ENCODE data around the gene SRRM3. TPM values are rescaled to one million over a fixed set of nuclear protein-coding genes. Genes with fewer than 3 reads are reported as not detected.

SRRM3 gene
- total RNA-seq, 1 donor: 0.36 TPM

- Histone ChIP-seq H3K4me3 (ENCODE audit: insufficient read depth, low read length) (no peak overlapping the region), H3K27ac (ENCODE audit: low read depth, low read length) (no peak overlapping the region), H3K4me1 (ENCODE audit: insufficient read depth, low read length) (peaks cover 22% of the 10 kb centered on the region), H3K36me3 (ENCODE audit: insufficient read depth, low read length) (peaks cover 79% of the 10 kb centered on the region), H3K4me2 (ENCODE audit: insufficient read depth, low read length) (no peak overlapping the region), H3K27me3 (ENCODE audit: insufficient read depth, low read length) (no peaks in the 10 kb centered on the region), H3K79me2 (ENCODE audit: insufficient read depth, low read length) (peaks cover 100% of the 10 kb centered on the region), H2AFZ (ENCODE audit: low read length) (no peak overlapping the region), H3K9me3 (ENCODE audit: low read depth, low read length) (no peaks in the 10 kb centered on the region), H4K20me1 (ENCODE audit: insufficient read depth, low read length) (peaks cover 85% of the 10 kb centered on the region)
- no peak for DNase-seq (ENCODE audit: insufficient read length, low spot score, missing footprints)
- no peak for TF ChIP-seq CTCF (IDR thresholded peaks at IDR 0.05; ENCODE audit: extremely low read depth, low read depth, low read length)
Observed at GRCh38 chr7:76329479-76329878, 127.8 kb downstream of the SRRM3 start.

- H4K20me1 ChIP-seq (ENCODE audit: insufficient read depth, low read length): peaks cover 85% of the 10 kb centered on the region
Observed at GRCh38 chr7:76330261-76330660, 128.6 kb downstream of the SRRM3 start.

GRCh38 chr7:76330673-76331072, 129.0 kb downstream of the SRRM3 start:
- H4K20me1 ChIP-seq (ENCODE audit: insufficient read depth, low read length): peaks cover 86% of the 10 kb centered on the region
- H2AFZ ChIP-seq (ENCODE audit: low read length): no peak overlapping the region
- H3K79me2 ChIP-seq (ENCODE audit: insufficient read depth, low read length): peaks cover 98% of the 10 kb centered on the region
- H3K9me3 ChIP-seq (ENCODE audit: low read depth, low read length): no peaks in the 10 kb centered on the region
- no peak overlapping the region for H3K27ac ChIP-seq (ENCODE audit: low read depth, low read length)
- no peak for DNase-seq (ENCODE audit: insufficient read length, low spot score, missing footprints)
- no peak overlapping the region for H3K4me3 ChIP-seq (ENCODE audit: insufficient read depth, low read length)
- peak; percentile 20 for TF ChIP-seq CTCF (IDR thresholded peaks at IDR 0.05; ENCODE audit: extremely low read depth, low read depth, low read length)
- H3K4me1 ChIP-seq (ENCODE audit: insufficient read depth, low read length): peaks cover 23% of the 10 kb centered on the region
- H3K4me2 ChIP-seq (ENCODE audit: insufficient read depth, low read length): no peak overlapping the region
- peaks cover 73% of the 10 kb centered on the region for H3K36me3 ChIP-seq (ENCODE audit: insufficient read depth, low read length)
- no peaks in the 10 kb centered on the region for H3K27me3 ChIP-seq (ENCODE audit: insufficient read depth, low read length)

More at GRCh38 chr7:76330261-76330660, 128.6 kb downstream of the SRRM3 start:
- Histone ChIP-seq H3K9me3 (ENCODE audit: low read depth, low read length) (no peaks in the 10 kb centered on the region), H3K4me3 (ENCODE audit: insufficient read depth, low read length) (no peak overlapping the region), H3K4me2 (ENCODE audit: insufficient read depth, low read length) (no peak overlapping the region), H3K27me3 (ENCODE audit: insufficient read depth, low read length) (no peaks in the 10 kb centered on the region), H3K27ac (ENCODE audit: low read depth, low read length) (no peak overlapping the region), H3K79me2 (ENCODE audit: insufficient read depth, low read length) (peaks cover 98% of the 10 kb centered on the region), H3K4me1 (ENCODE audit: insufficient read depth, low read length) (peaks cover 23% of the 10 kb centered on the region), H2AFZ (ENCODE audit: low read length) (no peak overlapping the region), H3K36me3 (ENCODE audit: insufficient read depth, low read length) (peaks cover 77% of the 10 kb centered on the region)
- DNase-seq (ENCODE audit: insufficient read length, low spot score, missing footprints): no peak
- TF ChIP-seq CTCF (IDR thresholded peaks at IDR 0.05; ENCODE audit: extremely low read depth, low read depth, low read length): no peak

GRCh38 chr7:76332078-76332477, 130.4 kb downstream of the SRRM3 start:
- H4K20me1 ChIP-seq (ENCODE audit: insufficient read depth, low read length): peaks cover 87% of the 10 kb centered on the region
- no peak for TF ChIP-seq CTCF (IDR thresholded peaks at IDR 0.05; ENCODE audit: extremely low read depth, low read depth, low read length)
- H3K4me3 ChIP-seq (ENCODE audit: insufficient read depth, low read length): no peak overlapping the region
- no peak overlapping the region for H3K27ac ChIP-seq (ENCODE audit: low read depth, low read length)
- no peaks in the 10 kb centered on the region for H3K9me3 ChIP-seq (ENCODE audit: low read depth, low read length)
- H3K4me1 ChIP-seq (ENCODE audit: insufficient read depth, low read length): peaks cover 16% of the 10 kb centered on the region
- peaks cover 64% of the 10 kb centered on the region for H3K36me3 ChIP-seq (ENCODE audit: insufficient read depth, low read length)
- H2AFZ ChIP-seq (ENCODE audit: low read length): no peak overlapping the region
- no peak for DNase-seq (ENCODE audit: insufficient read length, low spot score, missing footprints)
- peaks cover 98% of the 10 kb centered on the region for H3K79me2 ChIP-seq (ENCODE audit: insufficient read depth, low read length)
- no peak overlapping the region for H3K4me2 ChIP-seq (ENCODE audit: insufficient read depth, low read length)
- no peaks in the 10 kb centered on the region for H3K27me3 ChIP-seq (ENCODE audit: insufficient read depth, low read length)

Measured in osteoblast (primary cell).